LNCAP (cell line): ENCODE measurements around the gene VAMP7.
A peak's percentile ranks its signal among the peaks of the same experiment; 100 is the strongest.

Source experiments
- CTCF ChIP-seq: fragments of 450-650 bp; IDR thresholded peaks from 2 replicates; pipeline ENCODE4 v1.5.1; 2017; ENCODE audit warnings: mild to moderate bottlenecking

Gene VAMP7

GRCh38 chrX:155962906-155963305, 81.8 kb downstream of the VAMP7 start:
- no peak for TF ChIP-seq CTCF

GRCh38 chrX:155966876-155967275, 85.7 kb downstream of the VAMP7 start:
- TF ChIP-seq CTCF: peak; percentile 56

- no peak for TF ChIP-seq CTCF
Measured at GRCh38 chrX:155967653-155968325, 86.6 kb downstream of the VAMP7 start.

- no peak for TF ChIP-seq CTCF
Measured at GRCh38 chrX:155968326-155968661, 87.1 kb downstream of the VAMP7 start.

- TF ChIP-seq CTCF: no peak
Measured at GRCh38 chrX:155968791-155969190, 87.6 kb downstream of the VAMP7 start.

GRCh38 chrX:155971658-155972057, 90.5 kb downstream of the VAMP7 start:
- TF ChIP-seq CTCF: peak; percentile 21; the same call in 1 of the 2 replicates

- no peak for TF ChIP-seq CTCF
Measured at GRCh38 chrX:155983326-155983725, 102.2 kb downstream of the VAMP7 start.

GRCh38 chrX:155985208-155985607, 104.1 kb downstream of the VAMP7 start:
- TF ChIP-seq CTCF: no peak
